ENCODE data around the gene NCKAP5.

NCKAP5 gene

GRCh38 chr2:132752421-132753206 is 815.6 kb downstream of the NCKAP5 start:
- DNase-seq (ENCODE audit: low read depth) = no peak

- no peak for DNase-seq (ENCODE audit: low read depth)
These were observed 816.4 kb downstream of the NCKAP5 start for GRCh38 chr2:132751836-132752235.

GRCh38 chr2:132750606-132751005 is 817.7 kb downstream of the NCKAP5 start:
- DNase-seq (ENCODE audit: low read depth) = no peak

GRCh38 chr2:132747046-132747445 is 821.2 kb downstream of the NCKAP5 start:
- DNase-seq (ENCODE audit: low read depth) = no peak

- DNase-seq (ENCODE audit: low read depth) = no peak
These were observed 826.5 kb downstream of the NCKAP5 start for GRCh38 chr2:132741754-132742153.

- DNase-seq (ENCODE audit: low read depth) = no peak
These were observed 828.1 kb downstream of the NCKAP5 start for GRCh38 chr2:132740081-132740720.

- DNase-seq (ENCODE audit: low read depth) = no peak
These were observed 830.0 kb downstream of the NCKAP5 start for GRCh38 chr2:132738223-132738622.

- no peak for DNase-seq (ENCODE audit: low read depth)
These were observed 832.2 kb downstream of the NCKAP5 start for GRCh38 chr2:132736059-132736458.

- DNase-seq (ENCODE audit: low read depth) = no peak
These were observed 833.3 kb downstream of the NCKAP5 start for GRCh38 chr2:132734961-132735360.

- no peak for DNase-seq (ENCODE audit: low read depth)
These were observed 835.2 kb downstream of the NCKAP5 start for GRCh38 chr2:132733094-132733493.

GRCh38 chr2:132732694-132733093 is 835.6 kb downstream of the NCKAP5 start:
- no peak for DNase-seq (ENCODE audit: low read depth)

GRCh38 chr2:132731441-132731840 is 836.8 kb downstream of the NCKAP5 start:
- DNase-seq (ENCODE audit: low read depth) = no peak

GRCh38 chr2:132730611-132731010 is 837.7 kb downstream of the NCKAP5 start:
- DNase-seq (ENCODE audit: low read depth) = no peak

GRCh38 chr2:132729522-132729921 is 838.7 kb downstream of the NCKAP5 start:
- DNase-seq (ENCODE audit: low read depth) = no peak

GRCh38 chr2:132726155-132726554 is 842.1 kb downstream of the NCKAP5 start:
- DNase-seq (ENCODE audit: low read depth) = no peak

GRCh38 chr2:132725748-132726147 is 842.5 kb downstream of the NCKAP5 start:
- DNase-seq (ENCODE audit: low read depth) = no peak

GRCh38 chr2:132725148-132725547 is 843.1 kb downstream of the NCKAP5 start:
- DNase-seq (ENCODE audit: low read depth) = no peak

GRCh38 chr2:132721938-132722337 is 846.3 kb downstream of the NCKAP5 start:
- DNase-seq (ENCODE audit: low read depth) = no peak

- no peak for DNase-seq (ENCODE audit: low read depth)
These were observed 847.9 kb downstream of the NCKAP5 start for GRCh38 chr2:132720393-132720792.

GRCh38 chr2:132719480-132719879 is 848.8 kb downstream of the NCKAP5 start:
- DNase-seq (ENCODE audit: low read depth) = no peak

- no peak for DNase-seq (ENCODE audit: low read depth)
These were observed 851.3 kb downstream of the NCKAP5 start for GRCh38 chr2:132716954-132717353.

- no peak for DNase-seq (ENCODE audit: low read depth)
These were observed 852.6 kb downstream of the NCKAP5 start for GRCh38 chr2:132715386-132716351.
